ENCODE results near the gene BLMH.

GRCh38 chr17:30229012-30229411 is 62.7 kb downstream of the BLMH start:
- TF ChIP-seq POLR2A (IDR thresholded peaks at IDR 0.05), result no peak
- no peak for TF ChIP-seq CTCF (IDR thresholded peaks at IDR 0.05)
- TF ChIP-seq EP300 (IDR thresholded peaks at IDR 0.05), result no peak
